Liver (tissue), 9 donors: Measurements from ENCODE around the gene FBXW11. TPM values are rescaled to one million over a fixed set of nuclear protein-coding genes. Genes with fewer than 3 reads are reported as not detected.

Experiments used
- DNase-seq: peaks from one replicate; pipeline ENCODE4 v3.0.0-alpha.2; 2017; ENCODE audit warnings: low spot score
- H3K27ac ChIP-seq, 2 donors: one replicate each; pipeline ENCODE4 v1.7.0; 2013; ENCODE audit warnings: inconsistent platforms in 2 of 2, low read length in 2 of 2, control low read depth in 1 of 2, low read depth in 1 of 2, mild to moderate bottlenecking in 1 of 2
- H3K27me3 ChIP-seq, 4 donors: one replicate each; pipeline versions ENCODE4 v1.6.1 to v1.7.0; 2013; ENCODE audit warnings: low read length in 3 of 4, inconsistent platforms in 1 of 4, mild to moderate bottlenecking in 1 of 4, moderate library complexity in 1 of 4; ENCODE audit not compliant: control insufficient read depth in 4 of 4, insufficient read depth in 4 of 4
- H3K36me3 ChIP-seq, 4 donors: one replicate each; pipeline versions ENCODE4 v1.6.1 to v1.7.0; 2013; ENCODE audit warnings: low read length in 3 of 4, mild to moderate bottlenecking in 3 of 4, low read depth in 1 of 4, moderate library complexity in 1 of 4; ENCODE audit not compliant: control insufficient read depth in 4 of 4, insufficient read depth in 3 of 4
- H3K4me1 ChIP-seq, 4 donors: one replicate each; pipeline versions ENCODE4 v1.6.1 to v1.7.0; 2013; ENCODE audit warnings: low read length in 3 of 4, mild to moderate bottlenecking in 3 of 4, moderate library complexity in 1 of 4; ENCODE audit not compliant: control insufficient read depth in 4 of 4, insufficient read depth in 4 of 4
- H3K4me3 ChIP-seq, 3 donors: one replicate each; pipeline versions ENCODE4 v1.6.1 to v1.7.0; 2013; ENCODE audit warnings: low read length in 3 of 3, control low read depth in 1 of 3, low read depth in 1 of 3, mild to moderate bottlenecking in 1 of 3
- H3K9ac ChIP-seq, 2 donors: one replicate each; pipeline ENCODE4 v1.7.0; 2013; ENCODE audit warnings: low read length in 2 of 2, mild to moderate bottlenecking in 2 of 2, moderate library complexity in 2 of 2, control low read depth in 1 of 2, low read depth in 1 of 2
- H3K9me3 ChIP-seq, 4 donors: one replicate each; pipeline versions ENCODE4 v1.6.1 to v1.7.0; 2013; ENCODE audit warnings: low read length in 3 of 4; ENCODE audit not compliant: control insufficient read depth in 4 of 4
- ATF3 ChIP-seq: IDR thresholded peaks from 2 replicates; pipeline ENCODE4 v1.6.1; 2016; ENCODE audit warnings: antibody characterized with exemption
- CTCF ChIP-seq: fragments of 150-350 bp; IDR thresholded peaks from 2 replicates; pipeline ENCODE4 v1.5.1; 2017; ENCODE audit warnings: improper control_type of control experiment, low read depth, low read length; ENCODE audit not compliant: missing input control
- EGR1 ChIP-seq, 2 donors: IDR thresholded peaks; 2 replicates each; pipeline ENCODE4 v1.6.1; 2016 to 2018; ENCODE audit warnings: antibody characterized with exemption in 2 of 2, low read depth in 2 of 2
- FOXA1 ChIP-seq: IDR thresholded peaks from 2 replicates; pipeline ENCODE4 v1.6.1; 2016; ENCODE audit warnings: antibody characterized with exemption
- FOXA2 ChIP-seq: IDR thresholded peaks from 2 replicates; pipeline ENCODE4 v1.6.1; 2016; ENCODE audit warnings: antibody characterized with exemption
- GABPA ChIP-seq, 2 donors: IDR thresholded peaks in 1 of 2; conservative IDR thresholded peaks in 1 of 2; 2 replicates each; pipeline ENCODE4 v1.6.1; 2016; ENCODE audit warnings: antibody characterized with exemption in 2 of 2, mild to moderate bottlenecking in 1 of 2, moderate library complexity in 1 of 2
- HNF4A ChIP-seq, 2 donors: conservative IDR thresholded peaks; 2 replicates each; pipeline ENCODE4 v1.6.1; 2016; ENCODE audit warnings: antibody characterized with exemption in 2 of 2, mild to moderate bottlenecking in 2 of 2
- HNF4G ChIP-seq: IDR thresholded peaks from 2 replicates; pipeline ENCODE4 v1.6.1; 2016; ENCODE audit warnings: antibody characterized with exemption
- JUND ChIP-seq, 2 donors: IDR thresholded peaks; 2 replicates each; pipeline ENCODE4 v1.6.1; 2016; ENCODE audit warnings: antibody characterized with exemption in 2 of 2
- MAX ChIP-seq: IDR thresholded peaks from 2 replicates; pipeline ENCODE4 v1.6.1; 2016; ENCODE audit warnings: antibody characterized with exemption
- NR2F2 ChIP-seq: IDR thresholded peaks from 2 replicates; pipeline ENCODE4 v1.6.1; 2016; ENCODE audit warnings: antibody characterized with exemption
- RAD21 ChIP-seq, 2 donors: IDR thresholded peaks; 2 replicates each; pipeline ENCODE4 v1.6.1; 2016; ENCODE audit warnings: antibody characterized with exemption in 2 of 2, mild to moderate bottlenecking in 2 of 2
- REST ChIP-seq: IDR thresholded peaks from 2 replicates; pipeline ENCODE4 v1.6.1; 2016; ENCODE audit warnings: antibody characterized with exemption, mild to moderate bottlenecking
- RXRA ChIP-seq, 2 donors: IDR thresholded peaks; 2 replicates each; pipeline ENCODE4 v1.6.1; 2017 to 2018; ENCODE audit warnings: antibody characterized with exemption in 2 of 2, mild to moderate bottlenecking in 1 of 2
- SP1 ChIP-seq: IDR thresholded peaks from 2 replicates; pipeline ENCODE4 v1.6.1; 2018; ENCODE audit warnings: antibody characterized with exemption, mild to moderate bottlenecking
- TAF1 ChIP-seq: conservative IDR thresholded peaks from 2 replicates; pipeline ENCODE4 v1.6.1; 2016; ENCODE audit warnings: antibody characterized with exemption, mild to moderate bottlenecking
- YY1 ChIP-seq: IDR thresholded peaks from 2 replicates; pipeline ENCODE4 v1.6.1; 2016; ENCODE audit warnings: antibody characterized with exemption, mild to moderate bottlenecking
- ZBTB33 ChIP-seq: IDR thresholded peaks from 2 replicates; pipeline ENCODE4 v1.6.1; 2016; ENCODE audit warnings: antibody characterized with exemption
- WGBS: extraction: QIAGEN DNeasy Blood & Tissue Kit; methylation state at CpG from one replicate; pipeline ENCODE4 v1.1.7; 2013; 5-methylcytosine and 5-hydroxymethylcytosine counted together
- polyA plus RNA-seq, 2 donors: library from polyadenylated mRNA; stranded (reverse) in 1 of 2; unstranded in 1 of 2; fragments of 200-250 nt in 1 of 2; fragments of >200 nt in 1 of 2; fragmentation: Nextera tagmentation in 1 of 2; extraction: Ambion mirVana in 1 of 2; gene quantifications; one replicate each; pipeline versions ENCODE4 v1.2.1 to v1.2.3, GENCODE V29; 2013 to 2015
- total RNA-seq, 2 donors: library from RNA; depleted of rRNA; stranded (reverse); fragments of >200 nt; gene quantifications; one replicate each; pipeline ENCODE4 v1.2.3, GENCODE V29; 2014
- donor health status: healthy.
- donor health status: healthy.
- donor health status: healthy.
- donor health status: healthy.
- donor health status: healthy.

FBXW11 gene
- total and polyA plus RNA-seq, 4 donors: 11.2 to 37.5 (median 22.0) TPM

GRCh38 chr5:171869956-171870355, 136.5 kb downstream of the FBXW11 start:
- peaks cover 7 to 37% (median 22%) of the 10 kb centered on the region in 4 donors for H3K36me3 ChIP-seq
- H3K9me3 ChIP-seq: no peaks in the 10 kb centered on the region
- no peak overlapping the region for H3K4me3 ChIP-seq
- H3K27me3 ChIP-seq: no peaks in the 10 kb centered on the region
- DNase-seq: no peak
- H3K27ac ChIP-seq: no peak overlapping the region
- no peak overlapping the region for H3K9ac ChIP-seq
- WGBS: 85% methylated on average over 1 of the region's 1 CpG
- H3K4me1 ChIP-seq: no peaks in the 10 kb centered on the region
- no peak for TF ChIP-seq EGR1 (IDR thresholded peaks at IDR 0.05; ENCODE audit: low read depth in 2 of 2)
- TF ChIP-seq MAX: no peak
- TF ChIP-seq ZBTB33: no peak
- TF ChIP-seq NR2F2: no peak
- TF ChIP-seq FOXA2: no peak
- TF ChIP-seq SP1: no peak
- no peak for TF ChIP-seq HNF4A (conservative IDR thresholded peaks at IDR 0.05)

- H3K27ac ChIP-seq: no peak overlapping the region
- H3K27me3 ChIP-seq: no peaks in the 10 kb centered on the region
- 93% methylated on average over 2 of the region's 2 CpGs for WGBS
- H3K4me3 ChIP-seq: no peak overlapping the region
- no peak overlapping the region for H3K9ac ChIP-seq
- H3K9me3 ChIP-seq: no peaks in the 10 kb centered on the region
- TF ChIP-seq RAD21 (IDR thresholded peaks at IDR 0.05) (no peak), REST (no peak), MAX (no peak), GABPA (IDR thresholded peaks at IDR 0.05 in 1 of 2, conservative IDR thresholded peaks at IDR 0.05 in 1 of 2) (no peak), FOXA2 (no peak), NR2F2 (no peak), TAF1 (no peak), HNF4G (no peak), RXRA (IDR thresholded peaks at IDR 0.05) (no peak), JUND (IDR thresholded peaks at IDR 0.05) (no peak), EGR1 (IDR thresholded peaks at IDR 0.05; ENCODE audit: low read depth in 2 of 2) (no peak), HNF4A (conservative IDR thresholded peaks at IDR 0.05) (no peak), ATF3 (no peak), YY1 (no peak), ZBTB33 (no peak), CTCF (no peak), SP1 (no peak), FOXA1 (no peak)
- no peak for DNase-seq
- H3K36me3 ChIP-seq: peaks cover 7 to 39% (median 23%) of the 10 kb centered on the region in 4 donors
- H3K4me1 ChIP-seq: no peaks in the 10 kb centered on the region
These were observed 138.2 kb downstream of the FBXW11 start for GRCh38 chr5:171868236-171868635.
